ENCODE data around the gene TCEAL4. TPM values are rescaled to one million over a fixed set of nuclear protein-coding genes. Genes with fewer than 3 reads are reported as not detected.

TCEAL4 gene
- total RNA-seq = 10 to 100 TPM; 12.9 to 17.7 TPM

- Mint-ChIP-seq H3K4me3 (peak within 1 kb of the TSS; percentile 87), H3K27me3 (ENCODE audit: low read depth) (peaks cover 34% of the 10 kb centered on the region), H3K36me3 (ENCODE audit: insufficient read depth in 2 of 2) (peaks cover 0 to 4% of the 10 kb centered on the region in 2 donors), H3K27ac (peak within 1 kb of the TSS; percentile 77), H3K9me3 (peaks cover 0 to 3% of the 10 kb centered on the region in 2 donors), H3K4me1 (ENCODE audit: low read depth) (peaks cover 7% of the 10 kb centered on the region)
- DNase-seq (peak; percentile 32 to 47), ATAC-seq (replicated peaks in 1 of 2) (peak; percentile 90 to 96)
Measured at GRCh38 chrX:103585411-103586313, at the start of gene TCEAL4. TCEAL4 (plus strand) TSS chrX:103585515; CDS start chrX:103586676, 1,161 bp downstream.

GRCh38 chrX:103536071-103536470, 49.2 kb upstream of the TCEAL4 start:
- H3K27me3 Mint-ChIP-seq (ENCODE audit: low read depth) = peaks cover 29% of the 10 kb centered on the region
- no peaks in the 10 kb centered on the region for H3K4me1 Mint-ChIP-seq (ENCODE audit: low read depth)
- ATAC-seq (replicated peaks in 1 of 2) (no peak), DNase-seq (no peak)
- no peaks in the 10 kb centered on the region for H3K36me3 Mint-ChIP-seq (ENCODE audit: insufficient read depth in 2 of 2)
- no peak overlapping the region for H3K27ac Mint-ChIP-seq
- no peak overlapping the region for H3K4me3 Mint-ChIP-seq
- H3K9me3 Mint-ChIP-seq = no peaks in the 10 kb centered on the region

GRCh38 chrX:103536732-103537131, 48.6 kb upstream of the TCEAL4 start:
- no peak overlapping the region for H3K27ac Mint-ChIP-seq
- H3K27me3 Mint-ChIP-seq (ENCODE audit: low read depth) = peaks cover 29% of the 10 kb centered on the region
- H3K36me3 Mint-ChIP-seq (ENCODE audit: insufficient read depth in 2 of 2) = no peaks in the 10 kb centered on the region
- DNase-seq (no peak), ATAC-seq (replicated peaks in 1 of 2) (no peak)
- H3K9me3 Mint-ChIP-seq = no peaks in the 10 kb centered on the region
- no peaks in the 10 kb centered on the region for H3K4me1 Mint-ChIP-seq (ENCODE audit: low read depth)
- no peak overlapping the region for H3K4me3 Mint-ChIP-seq

GRCh38 chrX:103537871-103538387, 47.4 kb upstream of the TCEAL4 start:
- H3K36me3 Mint-ChIP-seq (ENCODE audit: insufficient read depth in 2 of 2) = no peaks in the 10 kb centered on the region
- no peak for DNase-seq
- no peaks in the 10 kb centered on the region for H3K9me3 Mint-ChIP-seq
- peaks cover 21% of the 10 kb centered on the region for H3K27me3 Mint-ChIP-seq (ENCODE audit: low read depth)
- H3K27ac Mint-ChIP-seq = no peak overlapping the region
- no peak overlapping the region for H3K4me3 Mint-ChIP-seq
- no peak for ATAC-seq (replicated peaks in 1 of 2)
- H3K4me1 Mint-ChIP-seq (ENCODE audit: low read depth) = no peaks in the 10 kb centered on the region

- Mint-ChIP-seq H3K27me3 (ENCODE audit: low read depth) (peaks cover 21% of the 10 kb centered on the region), H3K4me1 (ENCODE audit: low read depth) (no peaks in the 10 kb centered on the region), H3K27ac (no peak overlapping the region), H3K4me3 (no peak overlapping the region), H3K36me3 (ENCODE audit: insufficient read depth in 2 of 2) (no peaks in the 10 kb centered on the region), H3K9me3 (no peaks in the 10 kb centered on the region)
- ATAC-seq (replicated peaks in 1 of 2) = no peak
- no peak for DNase-seq
Measured at GRCh38 chrX:103538728-103539127, 46.6 kb upstream of the TCEAL4 start.

- Mint-ChIP-seq H3K27ac (no peak overlapping the region), H3K27me3 (ENCODE audit: low read depth) (peaks cover 21% of the 10 kb centered on the region), H3K4me3 (no peak overlapping the region), H3K36me3 (ENCODE audit: insufficient read depth in 2 of 2) (no peaks in the 10 kb centered on the region), H3K9me3 (no peaks in the 10 kb centered on the region), H3K4me1 (ENCODE audit: low read depth) (no peaks in the 10 kb centered on the region)
- no peak for ATAC-seq (replicated peaks in 1 of 2)
- DNase-seq = no peak
Measured at GRCh38 chrX:103539695-103540094, 45.6 kb upstream of the TCEAL4 start.

GRCh38 chrX:103540145-103540544, 45.2 kb upstream of the TCEAL4 start:
- Mint-ChIP-seq H3K9me3 (no peaks in the 10 kb centered on the region), H3K27me3 (ENCODE audit: low read depth) (peaks cover 17% of the 10 kb centered on the region), H3K27ac (no peak overlapping the region), H3K4me3 (no peak overlapping the region), H3K4me1 (ENCODE audit: low read depth) (no peaks in the 10 kb centered on the region), H3K36me3 (ENCODE audit: insufficient read depth in 2 of 2) (no peaks in the 10 kb centered on the region)
- DNase-seq (no peak), ATAC-seq (replicated peaks in 1 of 2) (no peak)

GRCh38 chrX:103549916-103550315, 35.4 kb upstream of the TCEAL4 start:
- ATAC-seq (replicated peaks in 1 of 2) = no peak

GRCh38 chrX:103550415-103551051, 34.8 kb upstream of the TCEAL4 start:
- peaks cover 22% of the 10 kb centered on the region for H3K27me3 Mint-ChIP-seq (ENCODE audit: low read depth)
- no peak for ATAC-seq (replicated peaks in 1 of 2)
- no peak for DNase-seq
- no peaks in the 10 kb centered on the region for H3K9me3 Mint-ChIP-seq
- peaks cover 0 to 2% of the 10 kb centered on the region in 2 donors for H3K36me3 Mint-ChIP-seq (ENCODE audit: insufficient read depth in 2 of 2)
- H3K27ac Mint-ChIP-seq = no peak overlapping the region
- peaks cover 5% of the 10 kb centered on the region for H3K4me1 Mint-ChIP-seq (ENCODE audit: low read depth)
- no peak overlapping the region for H3K4me3 Mint-ChIP-seq

More at GRCh38 chrX:103549916-103550315, 35.4 kb upstream of the TCEAL4 start:
- Mint-ChIP-seq H3K27me3 (ENCODE audit: low read depth) (peaks cover 18% of the 10 kb centered on the region), H3K27ac (no peak overlapping the region), H3K4me3 (no peak overlapping the region), H3K4me1 (ENCODE audit: low read depth) (peaks cover 3% of the 10 kb centered on the region), H3K9me3 (no peaks in the 10 kb centered on the region), H3K36me3 (ENCODE audit: insufficient read depth in 2 of 2) (peaks cover 0 to 2% of the 10 kb centered on the region in 2 donors)
- DNase-seq = no peak

- ATAC-seq (replicated peaks in 1 of 2) (no peak), DNase-seq (no peak)
- Mint-ChIP-seq H3K4me1 (ENCODE audit: low read depth) (peaks cover 5% of the 10 kb centered on the region), H3K27me3 (ENCODE audit: low read depth) (peaks cover 20% of the 10 kb centered on the region), H3K36me3 (ENCODE audit: insufficient read depth in 2 of 2) (peaks cover 0 to 2% of the 10 kb centered on the region in 2 donors), H3K9me3 (no peaks in the 10 kb centered on the region), H3K27ac (no peak overlapping the region), H3K4me3 (no peak overlapping the region)
Measured at GRCh38 chrX:103552236-103552635, 33.1 kb upstream of the TCEAL4 start.

GRCh38 chrX:103554687-103555424, 30.5 kb upstream of the TCEAL4 start:
- Mint-ChIP-seq H3K9me3 (no peaks in the 10 kb centered on the region), H3K4me1 (ENCODE audit: low read depth) (peaks cover 5% of the 10 kb centered on the region), H3K36me3 (ENCODE audit: insufficient read depth in 2 of 2) (peaks cover 0 to 2% of the 10 kb centered on the region in 2 donors), H3K4me3 (peak overlapping the region; percentile 82 to 84), H3K27ac (peak overlapping the region; percentile 74), H3K27me3 (ENCODE audit: low read depth) (peaks cover 33% of the 10 kb centered on the region)
- DNase-seq = peak; percentile 67 to 68
- ATAC-seq (replicated peaks in 1 of 2) = peak; percentile 83 to 88

GRCh38 chrX:103556963-103557612, 28.2 kb upstream of the TCEAL4 start:
- no peak overlapping the region for H3K27ac Mint-ChIP-seq
- DNase-seq (no peak), ATAC-seq (replicated peaks in 1 of 2) (no peak)
- no peaks in the 10 kb centered on the region for H3K9me3 Mint-ChIP-seq
- H3K27me3 Mint-ChIP-seq (ENCODE audit: low read depth) = peaks cover 34% of the 10 kb centered on the region
- no peak overlapping the region for H3K4me3 Mint-ChIP-seq
- H3K36me3 Mint-ChIP-seq (ENCODE audit: insufficient read depth in 2 of 2) = peaks cover 0 to 2% of the 10 kb centered on the region in 2 donors
- H3K4me1 Mint-ChIP-seq (ENCODE audit: low read depth) = peaks cover 5% of the 10 kb centered on the region
